LNCaP clone FGC (cell line): ENCODE data around the gene GALNT6.

Source experiments
- DNase-seq: peaks from one replicate; pipeline ENCODE4 v3.0.0-alpha.2; 2011; ENCODE audit warnings: low read depth
- H3K4me3 ChIP-seq: 2 replicates; pipeline ENCODE4 v1.5.1; 2011; ENCODE audit warnings: mild to moderate bottlenecking, low read depth, low read length, control low read depth
- CTCF ChIP-seq: IDR thresholded peaks from 2 replicates; pipeline ENCODE4 v1.5.1; 2012; ENCODE audit warnings: mild to moderate bottlenecking; ENCODE audit not compliant: control insufficient read depth, insufficient read depth; ENCODE audit errors: extremely low read depth

GALNT6 gene

DNA sequence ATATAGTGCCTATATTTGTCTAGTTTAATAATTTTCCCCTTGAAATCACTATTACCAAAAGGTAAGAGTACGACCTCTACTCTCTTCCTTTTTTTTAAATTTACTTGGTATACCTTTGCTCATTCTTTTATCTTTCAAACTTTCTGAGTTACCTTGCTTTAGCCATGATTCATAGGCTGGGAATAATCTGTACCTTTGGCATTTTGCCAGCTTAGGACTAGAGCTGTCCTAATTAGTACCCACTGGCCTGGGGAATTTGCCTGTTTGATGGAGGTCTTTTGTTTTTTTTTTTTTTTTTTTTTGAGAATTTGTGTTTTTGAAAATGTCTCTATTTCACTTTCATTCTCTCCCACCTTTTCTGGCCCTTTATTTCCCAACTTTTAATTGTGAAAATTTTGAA lies 24.7 kb upstream of the GALNT6 start:
- no peak overlapping the region for H3K4me3 ChIP-seq
- no peak for DNase-seq
- no peak for TF ChIP-seq CTCF

DNA sequence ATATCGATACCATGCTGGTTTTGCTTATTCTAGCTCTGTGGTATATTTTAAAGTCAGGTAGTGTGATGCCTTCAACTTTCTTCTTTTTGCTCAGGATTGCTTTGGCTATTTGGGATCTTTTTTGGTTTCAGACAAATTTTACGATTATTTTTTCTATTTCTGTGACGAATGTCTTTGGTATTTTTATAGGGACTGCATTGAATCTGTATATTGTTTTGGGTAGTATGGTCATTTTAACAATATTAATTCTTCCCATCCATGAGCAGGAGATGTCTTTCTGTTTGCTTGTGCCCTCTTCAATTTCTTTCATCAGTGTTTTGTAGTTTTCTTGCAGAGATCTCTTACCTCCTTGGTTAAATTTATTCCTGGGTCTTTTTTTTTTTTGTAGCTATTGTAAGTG lies 22.6 kb upstream of the GALNT6 start:
- no peak for TF ChIP-seq CTCF
- no peak for DNase-seq

DNA sequence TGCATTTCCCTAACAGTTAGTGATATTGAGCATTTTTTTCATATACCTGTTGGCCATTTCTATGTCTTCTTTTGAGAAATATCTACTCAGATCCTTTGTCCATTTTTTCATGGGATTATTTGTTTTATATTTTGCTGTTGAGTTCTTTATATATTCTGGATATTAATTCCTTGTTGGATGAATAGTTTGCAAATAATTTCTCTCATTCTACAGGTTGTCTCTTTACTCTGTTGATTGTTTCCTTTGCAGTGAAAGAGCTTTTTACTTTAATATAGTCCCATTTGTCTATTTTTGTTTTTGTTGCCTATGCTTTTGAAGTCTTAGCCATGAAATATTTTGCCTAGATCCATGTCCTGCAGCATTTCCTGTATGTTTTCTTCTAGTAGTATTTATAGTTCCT lies 21.9 kb upstream of the GALNT6 start:
- no peak overlapping the region for H3K4me3 ChIP-seq
- TF ChIP-seq CTCF: no peak
- no peak for DNase-seq

More for the DNA sequence above, 22.6 kb upstream of the GALNT6 start:
- H3K4me3 ChIP-seq: no peak overlapping the region

DNA sequence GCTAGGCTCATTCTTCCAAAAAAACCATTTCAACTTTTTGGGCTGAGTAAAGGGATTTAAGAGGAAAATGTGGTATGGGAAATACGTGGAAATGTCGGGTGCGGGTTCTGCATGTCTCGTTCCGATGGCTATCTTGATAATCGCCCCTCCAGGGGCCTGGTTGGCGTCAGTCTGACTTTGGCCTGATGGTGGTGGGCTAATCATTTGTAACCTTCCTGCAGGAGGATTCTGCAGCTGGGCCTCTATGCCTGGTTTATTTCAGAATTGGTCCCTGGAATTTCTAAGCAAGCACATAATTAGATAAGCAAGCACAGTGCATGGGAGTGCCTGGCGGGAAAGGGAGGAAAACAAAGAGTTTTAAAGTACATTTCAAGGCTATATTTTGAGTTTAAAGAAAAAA lies 18.6 kb upstream of the GALNT6 start:
- no peak for DNase-seq
- H3K4me3 ChIP-seq: no peak overlapping the region
- no peak for TF ChIP-seq CTCF

GRCh38 chr12:51407604-51408003 lies 16.4 kb upstream of the GALNT6 start:
- TF ChIP-seq CTCF: no peak
- no peak overlapping the region for H3K4me3 ChIP-seq
- no peak for DNase-seq

DNA sequence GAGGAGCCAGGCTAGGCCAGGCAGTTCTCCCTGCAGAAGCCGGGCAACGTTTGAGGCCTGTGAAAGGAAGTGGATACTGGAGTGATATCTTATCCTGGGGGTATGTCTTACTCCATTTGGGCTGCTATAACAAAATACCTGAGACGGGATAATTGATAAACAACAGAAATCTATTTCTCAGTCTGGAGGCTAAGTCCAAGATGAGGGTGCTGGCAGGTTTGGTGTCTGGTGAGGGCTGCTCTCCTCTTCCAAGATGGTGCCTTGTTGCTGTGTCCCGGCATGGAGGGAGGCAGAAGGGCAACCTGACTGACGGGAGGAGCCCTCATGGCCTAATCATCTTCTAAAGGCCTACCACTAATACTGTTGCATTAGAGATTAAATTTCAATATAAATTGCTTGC lies 15.7 kb upstream of the GALNT6 start:
- no peak overlapping the region for H3K4me3 ChIP-seq
- DNase-seq: no peak
- TF ChIP-seq CTCF: no peak

- no peak overlapping the region for H3K4me3 ChIP-seq
- DNase-seq: no peak
- TF ChIP-seq CTCF: no peak
Measured at GRCh38 chr12:51406290-51406689, 15.1 kb upstream of the GALNT6 start.
